SK-N-SH (cell line): ENCODE measurements around the gene PIK3R2.

Source experiments
- CTCF ChIP-seq: fragments of 200-600 bp; sonication (generic); IDR thresholded peaks from 2 replicates; pipeline ENCODE4 v1.6.1; 2017; ENCODE audit warnings: antibody characterized with exemption, mild to moderate bottlenecking, moderate library complexity
- JUND ChIP-seq: IDR thresholded peaks from 2 replicates; pipeline ENCODE4 v1.4.0; 2012
- NFIC ChIP-seq: IDR thresholded peaks from 2 replicates; pipeline ENCODE4 v1.4.0; 2012; ENCODE audit warnings: borderline replicate concordance
- PBX3 ChIP-seq: IDR thresholded peaks from 2 replicates; pipeline ENCODE4; 2012
- POLR2AphosphoS5 ChIP-seq: IDR thresholded peaks from 2 replicates; pipeline ENCODE4 v1.6.1; 2012; ENCODE audit warnings: low read depth, low read length
- RAD21 ChIP-seq: IDR thresholded peaks from 2 replicates; pipeline ENCODE4 v1.6.1; 2012; ENCODE audit warnings: mild to moderate bottlenecking, low read length
- REST ChIP-seq: IDR thresholded peaks from 2 replicates; pipeline ENCODE4 v1.6.1; 2012; ENCODE audit warnings: mild to moderate bottlenecking, low read depth, low read length, moderate library complexity
- RXRA ChIP-seq: IDR thresholded peaks from 2 replicates; pipeline ENCODE4 v1.4.0; 2012; ENCODE audit warnings: low read depth, mild to moderate bottlenecking, borderline replicate concordance
- YY1 ChIP-seq: IDR thresholded peaks from 2 replicates; pipeline ENCODE4 v1.4.0; 2012; ENCODE audit warnings: low read depth, mild to moderate bottlenecking
- TF ChIP-seq, protein P1 (sequence below): IDR thresholded peaks from 2 replicates; pipeline ENCODE4 v1.4.0; 2012; ENCODE audit warnings: low read depth
- TF ChIP-seq, protein P2 (sequence below): fragments of 150-350 bp; IDR thresholded peaks from 2 replicates; pipeline ENCODE4 v1.6.1; 2017; ENCODE audit warnings: antibody characterized with exemption, low read length, low read depth, borderline replicate concordance

- no peak for TF ChIP-seq NFIC
- no peak for TF ChIP-seq CTCF
- TF ChIP-seq JUND: no peak
- no peak for TF ChIP-seq RAD21
- TF ChIP-seq POLR2AphosphoS5: no peak
- TF ChIP-seq, protein P1, sequence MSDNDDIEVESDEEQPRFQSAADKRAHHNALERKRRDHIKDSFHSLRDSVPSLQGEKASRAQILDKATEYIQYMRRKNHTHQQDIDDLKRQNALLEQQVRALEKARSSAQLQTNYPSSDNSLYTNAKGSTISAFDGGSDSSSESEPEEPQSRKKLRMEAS: no peak
- no peak for TF ChIP-seq RXRA
- TF ChIP-seq PBX3: no peak
- TF ChIP-seq REST: no peak
- TF ChIP-seq, protein P2, sequence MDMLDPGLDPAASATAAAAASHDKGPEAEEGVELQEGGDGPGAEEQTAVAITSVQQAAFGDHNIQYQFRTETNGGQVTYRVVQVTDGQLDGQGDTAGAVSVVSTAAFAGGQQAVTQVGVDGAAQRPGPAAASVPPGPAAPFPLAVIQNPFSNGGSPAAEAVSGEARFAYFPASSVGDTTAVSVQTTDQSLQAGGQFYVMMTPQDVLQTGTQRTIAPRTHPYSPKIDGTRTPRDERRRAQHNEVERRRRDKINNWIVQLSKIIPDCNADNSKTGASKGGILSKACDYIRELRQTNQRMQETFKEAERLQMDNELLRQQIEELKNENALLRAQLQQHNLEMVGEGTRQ: no peak
- TF ChIP-seq YY1: no peak
Observed at GRCh38 chr19:18117364-18117691, 35.6 kb upstream of the PIK3R2 start.
